ENCODE data around the gene TMPRSS3.
"Not testable (repeated sequence)": the region's sequence is repeated elsewhere in the genome, so short reads cannot be mapped to it uniquely, and the experiment has no call there.

Gene TMPRSS3

DNA sequence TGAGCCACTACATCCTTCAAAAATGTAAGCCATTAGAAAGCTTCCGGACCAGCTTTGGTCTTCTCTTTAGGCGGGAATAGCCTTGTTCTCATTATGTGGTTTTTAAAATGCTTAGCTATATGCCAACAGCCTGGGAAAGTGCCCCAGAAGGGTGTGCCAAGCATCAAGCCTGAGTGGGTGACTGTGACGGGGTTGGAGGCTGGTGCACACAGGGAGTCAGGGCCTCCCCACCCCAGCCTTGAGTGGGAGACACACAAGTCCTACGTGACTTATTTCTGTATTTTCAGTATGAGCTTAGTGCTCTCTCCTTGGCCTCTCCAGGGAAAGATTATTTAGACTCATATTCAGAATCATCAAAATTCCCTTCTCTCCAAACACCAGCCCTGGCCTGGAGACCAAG lies 17.6 kb upstream of the TMPRSS3 start:
- H3K9ac ChIP-seq (ENCODE audit: low read length): no peak overlapping the region
- no peaks in the 10 kb centered on the region for H3K27me3 ChIP-seq (ENCODE audit: control insufficient read depth, insufficient read depth, low read length)
- H3K36me3 ChIP-seq (ENCODE audit: control insufficient read depth, insufficient read depth, low read length): no peaks in the 10 kb centered on the region
- H3K4me3 ChIP-seq (ENCODE audit: low read length): no peak overlapping the region
- no peaks in the 10 kb centered on the region for H3K9me3 ChIP-seq (ENCODE audit: control insufficient read depth, low read length)
- peaks cover 7% of the 10 kb centered on the region for H3K4me1 ChIP-seq (ENCODE audit: control insufficient read depth, insufficient read depth, low read length)

DNA sequence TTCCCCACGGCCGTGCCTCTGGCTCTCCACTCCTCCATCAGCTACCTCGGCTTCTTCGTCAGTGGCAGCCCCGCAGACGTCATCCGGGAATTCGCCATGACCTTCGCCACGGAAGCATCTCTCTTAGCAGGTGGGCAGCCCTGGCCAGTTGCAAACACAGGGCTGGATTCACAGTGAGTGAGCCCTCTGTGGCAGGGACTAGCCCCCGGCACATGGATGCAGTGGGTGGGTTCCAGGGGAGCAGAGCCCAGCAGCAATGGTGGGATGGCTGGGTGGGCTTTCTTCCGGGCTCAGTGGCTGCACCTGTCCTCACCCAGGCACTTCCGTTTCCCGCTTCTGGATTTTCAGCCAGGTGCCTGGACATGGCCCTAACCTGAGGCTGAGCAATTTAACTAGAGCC lies 17.2 kb upstream of the TMPRSS3 start:
- Histone ChIP-seq H3K36me3 (ENCODE audit: control insufficient read depth, insufficient read depth, low read length) (no peaks in the 10 kb centered on the region), H3K9ac (ENCODE audit: low read length) (no peak overlapping the region), H3K27me3 (ENCODE audit: control insufficient read depth, insufficient read depth, low read length) (no peaks in the 10 kb centered on the region), H3K9me3 (ENCODE audit: control insufficient read depth, low read length) (no peaks in the 10 kb centered on the region), H3K4me3 (ENCODE audit: low read length) (no peak overlapping the region), H3K4me1 (ENCODE audit: control insufficient read depth, insufficient read depth, low read length) (peaks cover 7% of the 10 kb centered on the region)

DNA sequence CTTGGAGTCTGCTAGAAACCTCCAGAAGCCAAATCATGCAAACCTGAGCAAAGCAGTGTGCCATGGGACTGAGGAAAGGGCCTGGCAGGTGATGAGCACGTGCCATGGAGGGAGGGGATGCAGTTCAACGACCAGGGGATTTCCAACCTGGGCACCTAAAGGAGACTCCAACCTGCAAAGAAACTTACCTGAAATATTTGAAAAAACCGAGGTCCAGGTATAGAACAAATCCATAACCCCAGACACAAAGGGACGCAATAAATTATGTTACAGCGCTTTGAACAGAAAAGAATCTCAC lies 16.7 kb upstream of the TMPRSS3 start:
- no peaks in the 10 kb centered on the region for H3K36me3 ChIP-seq (ENCODE audit: control insufficient read depth, insufficient read depth, low read length)
- H3K4me1 ChIP-seq (ENCODE audit: control insufficient read depth, insufficient read depth, low read length): peaks cover 7% of the 10 kb centered on the region
- no peaks in the 10 kb centered on the region for H3K27me3 ChIP-seq (ENCODE audit: control insufficient read depth, insufficient read depth, low read length)
- H3K4me3 ChIP-seq (ENCODE audit: low read length): no peak overlapping the region
- H3K9me3 ChIP-seq (ENCODE audit: control insufficient read depth, low read length): no peaks in the 10 kb centered on the region
- no peak overlapping the region for H3K9ac ChIP-seq (ENCODE audit: low read length)

DNA sequence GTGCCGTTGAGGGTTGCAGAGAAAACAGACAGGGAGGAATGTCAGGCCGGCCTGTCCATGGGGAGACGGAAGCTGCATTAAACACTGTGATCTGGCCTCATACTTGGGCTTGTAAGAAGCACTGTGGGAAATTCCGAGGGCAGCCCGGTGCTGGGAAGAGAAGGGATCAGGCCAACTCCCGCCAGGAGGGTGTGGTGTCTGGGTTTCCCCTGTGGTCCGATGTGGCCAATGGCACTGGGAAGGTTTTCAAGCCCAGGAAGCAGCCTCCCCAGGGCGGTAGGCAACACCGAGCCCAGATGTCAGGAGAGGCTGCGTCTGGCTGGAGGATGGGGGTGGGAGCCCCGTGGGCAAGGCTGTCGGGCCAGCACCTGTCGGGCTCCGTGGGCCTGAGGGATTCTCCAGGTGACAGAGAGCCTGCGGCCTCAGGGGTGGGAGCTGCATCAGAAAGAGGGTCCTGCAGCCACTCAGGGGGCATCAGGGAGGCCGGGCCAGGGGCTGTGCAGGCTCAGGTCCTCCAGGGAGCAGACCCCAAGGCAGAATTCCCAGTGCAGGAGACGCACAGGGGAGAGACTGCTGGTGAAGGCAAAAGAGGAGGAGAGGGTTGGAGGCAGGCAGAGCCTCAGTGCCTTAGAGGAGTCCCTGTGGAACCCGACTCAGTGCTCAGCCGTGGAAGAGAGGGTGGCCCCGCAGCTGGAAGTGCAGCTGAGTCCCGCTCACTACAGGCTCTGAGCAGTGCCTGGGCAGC lies 16.2 kb upstream of the TMPRSS3 start:
- Histone ChIP-seq H3K9me3 (ENCODE audit: control insufficient read depth, low read length) (no peaks in the 10 kb centered on the region), H3K27me3 (ENCODE audit: control insufficient read depth, insufficient read depth, low read length) (no peaks in the 10 kb centered on the region), H3K9ac (ENCODE audit: low read length) (no peak overlapping the region), H3K36me3 (ENCODE audit: control insufficient read depth, insufficient read depth, low read length) (no peaks in the 10 kb centered on the region), H3K4me1 (ENCODE audit: control insufficient read depth, insufficient read depth, low read length) (peaks cover 7% of the 10 kb centered on the region), H3K4me3 (ENCODE audit: low read length) (no peak overlapping the region)

DNA sequence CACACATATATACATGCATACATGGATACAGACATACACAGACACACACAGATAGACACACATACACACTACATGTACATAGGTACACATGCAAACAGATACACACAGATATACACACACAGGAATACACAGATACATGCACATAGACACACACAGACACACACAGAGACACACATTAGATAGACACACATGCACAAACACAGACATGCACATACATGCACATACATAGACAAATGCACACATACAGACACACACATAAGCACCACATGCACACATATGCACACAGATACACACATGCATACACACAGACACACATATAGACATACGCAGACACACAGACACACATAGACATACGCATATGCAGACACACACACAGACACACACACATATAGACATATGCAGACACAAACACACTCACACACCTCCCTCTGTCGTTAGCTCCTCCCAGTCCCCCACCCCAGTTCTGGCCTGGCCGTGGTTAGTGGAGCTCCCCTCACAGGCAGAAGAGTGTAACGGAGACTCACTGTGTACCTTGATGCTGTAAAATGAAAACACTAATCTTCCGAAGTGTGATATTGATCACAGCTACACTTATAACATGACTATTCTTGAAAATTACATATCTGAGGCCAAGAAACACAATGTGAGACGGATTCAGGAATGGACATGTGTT lies 15.5 kb upstream of the TMPRSS3 start:
- no peaks in the 10 kb centered on the region for H3K36me3 ChIP-seq (ENCODE audit: control insufficient read depth, insufficient read depth, low read length)
- no peak overlapping the region for H3K4me3 ChIP-seq (ENCODE audit: low read length)
- H3K9me3 ChIP-seq (ENCODE audit: control insufficient read depth, low read length): no peaks in the 10 kb centered on the region
- H3K4me1 ChIP-seq (ENCODE audit: control insufficient read depth, insufficient read depth, low read length): peaks cover 7% of the 10 kb centered on the region
- H3K27me3 ChIP-seq (ENCODE audit: control insufficient read depth, insufficient read depth, low read length): no peaks in the 10 kb centered on the region
- no peak overlapping the region for H3K9ac ChIP-seq (ENCODE audit: low read length)

DNA sequence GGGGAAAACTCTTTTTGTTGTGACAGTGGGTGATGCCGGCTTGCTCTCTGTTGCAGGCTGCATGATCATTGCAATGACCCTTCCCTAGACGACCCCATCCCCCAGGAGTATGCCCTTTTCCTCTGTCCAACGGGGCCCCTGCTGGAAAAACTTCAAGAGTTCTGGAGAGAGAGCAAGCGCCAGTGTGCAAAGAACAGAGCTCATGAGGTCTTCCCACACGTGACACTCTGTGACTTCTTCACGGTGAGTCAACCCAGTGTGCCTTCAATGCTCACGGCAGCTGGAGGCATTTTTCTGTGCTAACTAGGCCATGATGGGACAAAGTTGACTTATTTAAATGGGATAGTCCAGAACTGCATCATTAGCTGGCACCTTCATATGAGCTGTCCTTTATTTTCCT lies 13.5 kb upstream of the TMPRSS3 start:
- no peaks in the 10 kb centered on the region for H3K9me3 ChIP-seq (ENCODE audit: control insufficient read depth, low read length)
- no peak overlapping the region for H3K4me3 ChIP-seq (ENCODE audit: low read length)
- H3K4me1 ChIP-seq (ENCODE audit: control insufficient read depth, insufficient read depth, low read length): peaks cover 7% of the 10 kb centered on the region
- no peak overlapping the region for H3K9ac ChIP-seq (ENCODE audit: low read length)
- no peaks in the 10 kb centered on the region for H3K36me3 ChIP-seq (ENCODE audit: control insufficient read depth, insufficient read depth, low read length)
- H3K27me3 ChIP-seq (ENCODE audit: control insufficient read depth, insufficient read depth, low read length): no peaks in the 10 kb centered on the region

DNA sequence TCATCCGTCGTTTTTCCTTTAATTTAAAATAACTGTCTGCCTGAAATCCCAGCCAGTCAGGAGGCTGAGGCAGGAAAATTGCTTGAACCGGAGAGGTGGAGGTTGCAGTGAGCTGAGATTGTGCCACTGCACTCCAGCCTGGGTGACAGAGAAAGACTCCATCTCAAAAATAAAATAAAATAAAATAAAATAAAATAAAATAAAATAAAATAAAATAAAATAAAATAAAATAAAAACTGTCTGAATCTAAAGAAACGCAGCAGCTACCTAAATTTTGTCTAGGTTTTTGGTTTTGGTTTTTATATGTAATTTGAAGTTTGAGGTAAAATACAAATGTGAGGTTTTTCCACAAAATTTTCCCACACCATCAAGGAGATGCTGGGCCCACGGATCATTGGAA lies 12.9 kb upstream of the TMPRSS3 start:
- H3K9me3 ChIP-seq (ENCODE audit: control insufficient read depth, low read length); H3K4me3 ChIP-seq (ENCODE audit: low read length); H3K36me3 ChIP-seq (ENCODE audit: control insufficient read depth, insufficient read depth, low read length); H3K9ac ChIP-seq (ENCODE audit: low read length); H3K4me1 ChIP-seq (ENCODE audit: control insufficient read depth, insufficient read depth, low read length); H3K27me3 ChIP-seq (ENCODE audit: control insufficient read depth, insufficient read depth, low read length): not testable (repeated sequence)

DNA sequence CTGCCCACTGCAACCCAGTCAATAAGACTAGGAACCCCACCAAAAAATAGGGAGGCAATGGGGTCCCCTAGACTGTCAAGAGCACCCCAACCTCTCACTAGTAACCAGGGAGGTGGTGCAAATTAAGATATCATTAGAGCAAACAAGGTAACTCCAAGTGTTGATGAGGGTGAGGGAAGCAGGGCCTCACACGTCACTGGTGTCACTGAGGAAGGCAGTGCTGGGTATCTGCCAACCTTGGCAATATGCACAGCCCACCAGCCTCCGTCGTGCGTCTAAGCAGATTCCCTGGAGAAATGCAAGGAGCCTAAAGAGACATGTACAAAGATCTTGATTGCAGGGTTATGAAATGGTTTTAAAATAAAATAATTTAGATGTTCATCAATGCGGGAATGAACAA lies 11.6 kb upstream of the TMPRSS3 start:
- Histone ChIP-seq H3K27me3 (ENCODE audit: control insufficient read depth, insufficient read depth, low read length) (no peaks in the 10 kb centered on the region), H3K4me1 (ENCODE audit: control insufficient read depth, insufficient read depth, low read length) (peaks cover 17% of the 10 kb centered on the region), H3K36me3 (ENCODE audit: control insufficient read depth, insufficient read depth, low read length) (no peaks in the 10 kb centered on the region), H3K9ac (ENCODE audit: low read length) (no peak overlapping the region), H3K9me3 (ENCODE audit: control insufficient read depth, low read length) (no peaks in the 10 kb centered on the region), H3K4me3 (ENCODE audit: low read length) (no peak overlapping the region)

DNA sequence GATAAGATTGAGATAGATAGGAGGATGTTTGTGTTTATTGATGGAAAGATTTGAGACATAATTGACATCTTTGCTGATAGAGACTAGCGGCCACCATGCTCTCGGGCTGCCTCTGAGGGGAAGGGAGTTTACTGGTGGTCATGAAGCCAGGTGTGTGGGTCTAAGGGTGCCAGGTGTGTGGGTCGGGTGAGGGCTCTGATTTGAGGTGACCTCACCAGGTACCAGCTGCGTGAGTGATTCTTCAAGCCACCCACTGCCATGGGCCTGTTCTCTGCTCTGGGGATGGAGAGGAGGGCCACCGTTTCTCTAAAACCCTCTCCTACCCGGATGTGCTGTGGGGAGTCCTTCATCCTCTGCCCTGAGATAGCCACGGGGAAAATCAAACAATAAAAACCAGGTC lies 11.0 kb upstream of the TMPRSS3 start:
- Histone ChIP-seq H3K9ac (ENCODE audit: low read length) (no peak overlapping the region), H3K4me3 (ENCODE audit: low read length) (no peak overlapping the region), H3K27me3 (ENCODE audit: control insufficient read depth, insufficient read depth, low read length) (no peaks in the 10 kb centered on the region), H3K4me1 (ENCODE audit: control insufficient read depth, insufficient read depth, low read length) (peaks cover 13% of the 10 kb centered on the region), H3K9me3 (ENCODE audit: control insufficient read depth, low read length) (no peaks in the 10 kb centered on the region), H3K36me3 (ENCODE audit: control insufficient read depth, insufficient read depth, low read length) (no peaks in the 10 kb centered on the region)

DNA sequence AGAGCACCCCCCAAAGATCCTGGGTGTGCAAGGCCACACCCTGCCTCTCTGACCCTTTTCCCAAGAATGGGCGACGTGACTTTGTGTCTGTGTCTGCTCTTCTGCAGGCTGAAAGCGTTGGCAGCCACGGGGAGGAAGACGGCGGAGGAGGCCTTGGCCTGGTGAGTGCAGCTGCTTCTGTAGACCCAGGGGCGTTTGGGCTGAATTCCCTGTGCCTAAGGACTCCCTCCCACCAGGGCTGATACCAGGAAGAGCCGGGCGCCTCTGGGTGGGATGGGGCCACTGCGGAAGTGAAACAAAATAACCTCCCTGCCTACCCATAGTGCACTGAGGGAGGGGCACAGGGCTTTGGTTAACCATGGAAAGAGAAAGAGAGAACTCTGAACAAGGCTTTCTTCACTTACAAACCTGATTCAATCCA lies 10.4 kb upstream of the TMPRSS3 start:
- Histone ChIP-seq H3K4me3 (ENCODE audit: low read length) (no peak overlapping the region), H3K9ac (ENCODE audit: low read length) (no peak overlapping the region), H3K9me3 (ENCODE audit: control insufficient read depth, low read length) (no peaks in the 10 kb centered on the region), H3K36me3 (ENCODE audit: control insufficient read depth, insufficient read depth, low read length) (no peaks in the 10 kb centered on the region), H3K27me3 (ENCODE audit: control insufficient read depth, insufficient read depth, low read length) (no peaks in the 10 kb centered on the region), H3K4me1 (ENCODE audit: control insufficient read depth, insufficient read depth, low read length) (peaks cover 15% of the 10 kb centered on the region)

DNA sequence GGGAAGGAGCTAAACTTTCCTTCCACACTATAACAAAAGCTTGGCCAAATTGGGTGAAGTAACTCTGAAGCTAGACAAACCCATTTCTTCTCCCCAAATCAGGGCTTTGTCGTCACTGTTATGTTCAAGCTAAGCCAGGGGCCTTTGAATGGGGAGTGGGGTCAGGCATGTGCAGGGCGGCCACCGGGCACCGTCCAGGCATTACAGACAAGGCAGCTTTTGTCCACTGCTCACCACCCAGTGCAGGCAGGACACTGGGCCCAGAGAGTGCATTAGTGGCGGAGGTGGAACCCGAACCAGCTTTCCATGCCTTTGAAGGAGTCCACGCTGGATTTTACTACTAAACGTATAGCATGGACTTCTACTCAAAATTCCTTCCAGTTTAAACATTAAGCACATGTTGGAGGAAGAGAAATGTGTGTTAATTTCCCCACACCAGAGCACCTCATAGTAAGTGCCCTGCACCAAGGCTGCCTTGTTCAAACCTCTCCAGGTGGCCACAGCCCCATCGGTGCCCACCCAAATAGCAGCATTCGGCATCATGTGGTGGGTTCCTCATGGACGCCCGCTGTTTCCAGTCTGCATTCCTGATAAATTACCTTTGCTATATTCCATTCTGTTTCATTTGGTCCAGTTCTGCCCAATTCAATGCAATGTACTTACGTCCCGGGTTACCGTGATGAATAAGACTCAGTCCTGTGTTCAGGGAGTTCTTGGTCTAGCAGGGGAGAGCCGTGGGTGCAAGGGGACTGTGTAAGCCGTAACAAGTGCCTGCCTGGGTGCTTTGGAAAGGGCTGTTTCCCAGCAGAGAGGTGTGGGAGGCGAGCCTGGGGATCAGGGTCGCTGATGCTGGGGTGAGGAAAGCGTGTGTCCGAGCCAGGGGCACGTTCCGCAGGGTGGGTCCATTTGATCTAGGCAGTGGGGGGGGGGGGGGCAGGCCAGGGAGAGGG lies 9.5 kb upstream of the TMPRSS3 start:
- Histone ChIP-seq H3K9me3 (ENCODE audit: control insufficient read depth, low read length) (no peaks in the 10 kb centered on the region), H3K36me3 (ENCODE audit: control insufficient read depth, insufficient read depth, low read length) (no peaks in the 10 kb centered on the region), H3K27me3 (ENCODE audit: control insufficient read depth, insufficient read depth, low read length) (no peaks in the 10 kb centered on the region), H3K9ac (ENCODE audit: low read length) (no peak overlapping the region), H3K4me1 (ENCODE audit: control insufficient read depth, insufficient read depth, low read length) (peaks cover 16% of the 10 kb centered on the region), H3K4me3 (ENCODE audit: low read length) (no peak overlapping the region)

DNA sequence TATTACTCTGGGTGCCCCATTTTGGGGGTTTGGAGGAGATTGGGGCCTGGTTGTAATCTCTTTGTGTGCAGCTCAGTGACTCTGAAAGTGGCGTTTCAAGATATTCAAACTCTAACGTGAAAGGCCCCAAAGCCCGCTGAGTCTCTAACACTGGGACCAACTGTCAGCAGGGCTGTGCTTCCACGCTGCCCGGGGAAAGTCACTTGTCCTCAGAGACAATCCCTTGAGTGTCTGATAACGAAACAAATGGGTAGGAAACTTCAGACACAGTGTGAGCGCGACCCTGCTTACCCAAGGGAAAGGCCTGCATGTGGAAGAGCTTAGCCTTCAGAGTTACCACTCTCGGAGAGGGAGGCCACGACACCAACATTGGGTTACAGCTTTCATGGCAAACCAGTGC lies 8.7 kb upstream of the TMPRSS3 start:
- Histone ChIP-seq H3K4me3 (ENCODE audit: low read length) (no peak overlapping the region), H3K36me3 (ENCODE audit: control insufficient read depth, insufficient read depth, low read length) (no peaks in the 10 kb centered on the region)

More for the DNA sequence above, 8.7 kb upstream of the TMPRSS3 start:
- Histone ChIP-seq H3K9me3 (ENCODE audit: control insufficient read depth, low read length) (no peaks in the 10 kb centered on the region), H3K27me3 (ENCODE audit: control insufficient read depth, insufficient read depth, low read length) (no peaks in the 10 kb centered on the region), H3K9ac (ENCODE audit: low read length) (no peak overlapping the region), H3K4me1 (ENCODE audit: control insufficient read depth, insufficient read depth, low read length) (peaks cover 16% of the 10 kb centered on the region)
